Spinal cord (tissue), 10 donors: ENCODE results near the gene INPP4A. TPM values are rescaled to one million over a fixed set of nuclear protein-coding genes. Genes with fewer than 3 reads are reported as not detected.
"Not testable (repeated sequence)": the region's sequence is repeated elsewhere in the genome, so short reads cannot be mapped to it uniquely, and the experiment has no call there.

ENCODE experiments used
- DNase-seq, 6 donors: peaks; one replicate each; pipeline versions ENCODE4 v3.0.0 to v3.0.0-alpha.2; 2013 to 2015; ENCODE audit warnings: low spot score in 6 of 6, low read depth in 4 of 6
- H3K27ac ChIP-seq: one replicate; pipeline ENCODE4 v1.5.1; 2013; ENCODE audit warnings: low read depth, low read length, control low read depth
- H3K27me3 ChIP-seq: one replicate; pipeline ENCODE4 v1.6.1; 2013; ENCODE audit warnings: low read length; ENCODE audit not compliant: control insufficient read depth, insufficient read depth
- H3K36me3 ChIP-seq: one replicate; pipeline ENCODE4 v1.6.1; 2013; ENCODE audit warnings: low read length; ENCODE audit not compliant: control insufficient read depth, insufficient read depth
- H3K4me1 ChIP-seq: one replicate; pipeline ENCODE4 v1.6.1; 2013; ENCODE audit warnings: low read length; ENCODE audit not compliant: control insufficient read depth, insufficient read depth
- H3K4me3 ChIP-seq: one replicate; pipeline ENCODE4 v1.5.1; 2013; ENCODE audit warnings: low read depth, low read length, control low read depth
- H3K9me3 ChIP-seq: one replicate; pipeline ENCODE4 v1.6.1; 2013; ENCODE audit warnings: low read length; ENCODE audit not compliant: control insufficient read depth, insufficient read depth
- WGBS: methylation state at CpG from one replicate; pipeline ENCODE4 v1.1.5; 2013; ENCODE audit warnings: missing lambda C conversion rate; ENCODE audit not compliant: insufficient coverage; 5-methylcytosine and 5-hydroxymethylcytosine counted together
- polyA plus RNA-seq, 2 donors: library from polyadenylated mRNA; unstranded; fragments of 120-200 nt; gene quantifications; one replicate each; pipeline ENCODE4 v1.2.1, GENCODE V29; 2013; ENCODE audit not compliant: insufficient read length in 2 of 2
- total RNA-seq, 2 donors: library from RNA; depleted of rRNA in 1 of 2; stranded (reverse); fragments of 120-200 nt in 1 of 2; fragments of >200 nt in 1 of 2; gene quantifications; one replicate each; pipeline versions ENCODE4 v1.2.3 to v1.2.4, GENCODE V29; 2013 to 2014
- donor health status: healthy.

INPP4A gene
- total and polyA plus RNA-seq, 4 donors, result 31.2 to 55.0 (median 42.0) TPM

- peaks cover 49% of the 10 kb centered on the region for H3K36me3 ChIP-seq
- H3K4me1 ChIP-seq, result no peaks in the 10 kb centered on the region
- H3K4me3 ChIP-seq, result no peak overlapping the region
- no peaks in the 10 kb centered on the region for H3K27me3 ChIP-seq
- H3K9me3 ChIP-seq, result no peaks in the 10 kb centered on the region
- no peak overlapping the region for H3K27ac ChIP-seq
- WGBS, result 94% methylated on average over 9 of the region's 9 CpGs
- no peak for DNase-seq
Observed at GRCh38 chr2:98582523-98582922, 137.9 kb downstream of the INPP4A start.

GRCh38 chr2:98583276-98583675 is 138.6 kb downstream of the INPP4A start:
- no peaks in the 10 kb centered on the region for H3K4me1 ChIP-seq
- no peak for DNase-seq
- WGBS, result 100% methylated on average over 2 of the region's 7 CpGs
- H3K27ac ChIP-seq, result no peak overlapping the region
- H3K27me3 ChIP-seq, result no peaks in the 10 kb centered on the region
- no peaks in the 10 kb centered on the region for H3K9me3 ChIP-seq
- no peak overlapping the region for H3K4me3 ChIP-seq
- H3K36me3 ChIP-seq, result peaks cover 44% of the 10 kb centered on the region

- 95% methylated on average over 10 of the region's 10 CpGs for WGBS
- Histone ChIP-seq H3K36me3 (peaks cover 41% of the 10 kb centered on the region), H3K4me1 (no peaks in the 10 kb centered on the region), H3K27ac (no peak overlapping the region), H3K27me3 (no peaks in the 10 kb centered on the region), H3K9me3 (no peaks in the 10 kb centered on the region), H3K4me3 (no peak overlapping the region)
- no peak for DNase-seq
Observed at GRCh38 chr2:98583816-98584618, 139.4 kb downstream of the INPP4A start.

- H3K27me3 ChIP-seq, result no peaks in the 10 kb centered on the region
Observed at GRCh38 chr2:98585386-98585785, 140.7 kb downstream of the INPP4A start.

GRCh38 chr2:98586551-98587140 is 142.0 kb downstream of the INPP4A start:
- no peaks in the 10 kb centered on the region for H3K27me3 ChIP-seq
- no peaks in the 10 kb centered on the region for H3K4me1 ChIP-seq
- WGBS, result 57% methylated on average over 2 of the region's 6 CpGs
- no peaks in the 10 kb centered on the region for H3K9me3 ChIP-seq
- H3K27ac ChIP-seq, result no peak overlapping the region
- peaks cover 21% of the 10 kb centered on the region for H3K36me3 ChIP-seq
- no peak for DNase-seq
- H3K4me3 ChIP-seq, result no peak overlapping the region

More at GRCh38 chr2:98585386-98585785, 140.7 kb downstream of the INPP4A start:
- H3K9me3 ChIP-seq, result no peaks in the 10 kb centered on the region
- no peak for DNase-seq
- H3K27ac ChIP-seq, result no peak overlapping the region
- WGBS, result 91% methylated on average over 8 of the region's 10 CpGs
- H3K4me1 ChIP-seq, result no peaks in the 10 kb centered on the region
- H3K36me3 ChIP-seq, result peaks cover 28% of the 10 kb centered on the region
- H3K4me3 ChIP-seq, result no peak overlapping the region

- H3K4me1 ChIP-seq, result no peaks in the 10 kb centered on the region
- peaks cover 25% of the 10 kb centered on the region for H3K36me3 ChIP-seq
- no peak for DNase-seq
- H3K27me3 ChIP-seq, result no peaks in the 10 kb centered on the region
- H3K9me3 ChIP-seq, result no peaks in the 10 kb centered on the region
- 66% methylated on average over 2 of the region's 4 CpGs for WGBS
- no peak overlapping the region for H3K4me3 ChIP-seq
- H3K27ac ChIP-seq, result no peak overlapping the region
Observed at GRCh38 chr2:98588880-98589431, 144.3 kb downstream of the INPP4A start.

DNA sequence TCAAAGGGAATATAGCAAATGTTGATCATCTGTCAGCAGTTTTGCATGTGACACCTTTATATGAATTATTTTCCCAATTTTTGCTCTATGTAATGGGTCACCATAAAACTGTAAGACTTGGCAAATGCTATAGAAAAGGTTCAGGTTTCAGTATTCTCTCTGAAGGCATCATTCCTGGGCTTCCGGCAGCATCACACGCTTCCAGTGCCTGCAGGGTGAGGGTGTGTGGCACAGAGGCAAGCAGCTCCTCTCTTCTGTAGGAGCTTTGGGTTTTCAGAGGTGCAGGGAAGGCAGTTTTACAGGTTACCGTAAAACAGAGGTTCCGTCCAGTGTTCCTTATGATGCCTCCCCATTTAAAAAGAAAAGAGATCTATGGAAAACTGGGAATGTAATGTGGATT is 144.8 kb downstream of the INPP4A start:
- 96% methylated on average over 2 of the region's 4 CpGs for WGBS
- H3K27me3 ChIP-seq, result no peaks in the 10 kb centered on the region
- H3K9me3 ChIP-seq, result no peaks in the 10 kb centered on the region
- peaks cover 20% of the 10 kb centered on the region for H3K36me3 ChIP-seq
- DNase-seq, result no peak
- H3K4me1 ChIP-seq, result no peaks in the 10 kb centered on the region
- no peak overlapping the region for H3K4me3 ChIP-seq
- H3K27ac ChIP-seq, result no peak overlapping the region

DNA sequence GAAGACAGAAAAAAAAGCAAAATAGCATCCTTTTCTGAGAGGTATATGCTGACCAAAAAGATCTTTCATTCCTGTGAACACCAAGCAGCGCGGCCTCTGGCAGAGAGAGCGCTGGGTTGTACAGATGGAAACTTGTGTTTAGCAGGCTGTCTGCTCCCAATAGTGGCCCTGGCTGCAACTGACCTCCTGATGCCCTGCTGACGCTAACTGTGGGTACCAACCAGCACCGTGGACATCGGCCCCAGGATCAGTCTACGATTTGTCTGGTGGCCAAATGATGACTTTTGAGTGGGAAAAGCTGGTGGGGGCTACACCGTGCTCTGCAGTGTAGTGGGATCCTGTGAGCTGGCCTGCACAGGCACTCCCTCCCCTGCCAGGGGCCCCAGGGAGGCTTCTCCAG is 147.9 kb downstream of the INPP4A start:
- no peak for DNase-seq
- Histone ChIP-seq H3K4me3 (no peak overlapping the region), H3K27ac (no peak overlapping the region), H3K36me3 (peaks cover 12% of the 10 kb centered on the region), H3K9me3 (no peaks in the 10 kb centered on the region), H3K4me1 (no peaks in the 10 kb centered on the region), H3K27me3 (no peaks in the 10 kb centered on the region)
- 95% methylated on average over 8 of the region's 8 CpGs for WGBS

DNA sequence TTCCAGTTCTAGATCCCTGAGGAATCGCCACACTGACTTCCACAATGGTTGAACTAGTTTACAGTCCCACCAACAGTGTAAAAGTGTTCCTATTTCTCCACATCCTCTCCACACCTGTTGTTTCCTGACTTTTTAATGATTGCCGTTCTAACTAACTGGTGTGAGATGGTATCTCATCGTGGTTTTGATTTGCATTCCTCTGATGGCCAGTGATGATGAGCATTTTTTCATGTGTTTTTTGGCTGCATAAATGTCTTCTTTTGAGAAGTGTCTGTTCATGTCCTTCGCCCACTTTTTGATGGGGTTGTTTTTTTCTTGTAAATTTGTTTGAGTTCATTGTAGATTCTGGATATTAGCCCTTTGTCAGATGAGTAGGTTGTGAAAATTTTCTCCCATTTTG is 150.0 kb downstream of the INPP4A start:
- H3K4me3 ChIP-seq, DNase-seq, H3K4me1 ChIP-seq, H3K27me3 ChIP-seq, H3K27ac ChIP-seq, H3K9me3 ChIP-seq: not testable (repeated sequence)
- no CpG with 5 or more reads among the region's 4 CpGs for WGBS
- peaks cover 17% of the 10 kb centered on the region for H3K36me3 ChIP-seq
